Erythroblast (primary cell): ENCODE data around the gene GGACT.
"Not testable (repeated sequence)": the region's sequence is repeated elsewhere in the genome, so short reads cannot be mapped to it uniquely, and the experiment has no call there.

Experiments used
- DNase-seq, 2 experiments: peaks; one replicate each; lab custom pipeline; 2025; lab: John Stamatoyannopoulos, UW
- GATA1 ChIP-seq: IDR thresholded peaks from 2 replicates; pipeline ENCODE4 v1.6.1; 2011; ENCODE audit warnings: low read depth, mild to moderate bottlenecking, control low read depth, low read length, moderate library complexity
- POLR2A ChIP-seq: IDR thresholded peaks from 2 replicates; pipeline ENCODE4 v1.6.1; 2011; ENCODE audit warnings: mild to moderate bottlenecking, low read length

GGACT gene

DNA sequence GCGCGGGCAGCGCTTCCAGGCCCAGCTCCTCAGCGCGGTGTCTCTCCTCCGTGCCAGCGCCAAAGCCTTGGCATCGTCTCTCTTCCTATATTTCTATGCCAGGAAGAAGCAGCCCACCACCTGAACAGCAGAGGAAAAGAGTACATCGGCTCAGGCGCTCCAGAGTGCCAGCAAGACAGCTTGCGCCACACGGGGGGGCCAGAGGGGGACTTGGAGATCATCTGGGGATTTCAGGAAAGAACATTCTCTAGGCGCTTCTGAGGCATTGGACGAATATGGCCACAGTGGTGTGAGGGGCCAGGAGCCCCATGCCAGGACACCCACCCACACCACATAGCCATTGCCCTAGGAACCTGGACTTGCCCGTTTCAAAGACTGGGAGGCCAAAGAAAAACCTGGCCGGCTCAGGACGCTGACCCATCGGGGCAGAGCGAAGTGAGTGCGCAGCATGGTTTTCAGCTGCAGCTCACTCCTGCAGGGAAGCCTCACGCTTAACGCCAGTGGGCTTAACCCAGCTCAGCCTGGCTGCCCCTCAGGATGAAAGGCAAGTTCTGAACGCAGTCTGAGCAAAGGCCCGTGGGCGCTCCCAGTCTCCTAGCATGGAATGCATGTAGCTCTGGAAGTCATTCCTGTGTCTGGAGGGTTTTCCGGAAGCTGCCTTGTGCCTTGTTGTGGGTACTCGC, 62.1 kb downstream of the GGACT start:
- TF ChIP-seq GATA1: no peak
- TF ChIP-seq POLR2A: no peak
- DNase-seq: no peak

GRCh38 chr13:100525453-100526317, 62.9 kb downstream of the GGACT start:
- DNase-seq: no peak
- TF ChIP-seq POLR2A (no peak), GATA1 (no peak)

DNA sequence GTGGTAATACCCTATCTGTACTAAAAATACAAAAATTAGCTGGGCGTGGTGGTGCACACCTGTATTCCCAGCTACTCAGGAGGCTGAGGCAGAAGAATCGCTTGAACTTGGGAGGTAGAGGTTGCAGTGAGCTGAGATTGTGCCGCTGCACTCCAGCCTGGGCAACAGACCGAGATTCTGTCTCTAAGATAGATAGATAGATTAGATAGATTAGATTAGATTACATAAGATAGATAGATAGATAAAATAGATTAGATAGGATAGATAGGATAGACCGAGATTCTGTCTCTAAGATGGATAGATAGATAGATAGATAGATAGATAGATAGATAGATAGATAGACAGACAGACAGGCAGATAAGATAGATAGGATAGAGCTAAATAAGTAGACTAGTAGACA, 63.9 kb downstream of the GGACT start:
- not testable (repeated sequence) for DNase-seq

DNA sequence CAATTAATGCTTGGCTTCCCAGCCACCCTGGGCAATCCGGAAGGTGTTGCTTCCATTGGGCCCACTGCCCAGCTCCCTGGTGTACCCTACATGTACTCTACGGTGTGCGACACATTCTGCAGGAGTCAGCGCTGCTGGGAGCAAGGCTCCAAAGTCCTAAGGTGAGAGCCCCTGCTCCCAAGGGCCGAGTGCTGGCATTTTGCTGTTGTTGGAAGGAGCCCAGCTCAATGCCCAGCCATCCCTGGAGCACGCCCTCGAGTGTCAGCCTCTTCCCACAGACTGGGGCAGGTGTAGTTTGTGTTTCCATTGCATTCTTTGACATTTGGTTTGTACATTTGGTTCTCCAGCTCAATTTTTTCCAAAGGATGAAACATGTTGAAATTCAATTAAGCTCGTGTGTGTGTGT, 64.6 kb downstream of the GGACT start:
- TF ChIP-seq POLR2A: no peak
- TF ChIP-seq GATA1: no peak
- DNase-seq: no peak

DNA sequence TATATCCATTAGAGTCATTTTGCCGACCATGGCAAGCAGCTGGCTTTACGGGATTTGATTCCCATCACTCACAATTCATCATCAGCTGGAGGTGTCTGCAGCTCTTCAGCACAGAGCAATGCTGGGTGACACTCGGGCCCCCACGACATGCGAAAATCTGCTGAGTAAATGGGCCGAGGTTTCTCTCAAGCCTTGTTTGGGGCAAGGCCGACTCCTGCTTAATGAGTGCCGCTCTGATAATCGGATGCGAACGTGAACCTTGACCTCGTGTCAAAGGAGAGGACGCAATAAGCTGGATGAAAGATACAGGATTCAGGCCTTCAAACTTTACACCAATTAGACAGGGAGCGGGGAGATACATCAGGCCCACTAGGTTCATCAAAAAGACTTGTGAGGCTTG, 65.2 kb downstream of the GGACT start:
- TF ChIP-seq POLR2A: no peak
- TF ChIP-seq GATA1: no peak

DNA sequence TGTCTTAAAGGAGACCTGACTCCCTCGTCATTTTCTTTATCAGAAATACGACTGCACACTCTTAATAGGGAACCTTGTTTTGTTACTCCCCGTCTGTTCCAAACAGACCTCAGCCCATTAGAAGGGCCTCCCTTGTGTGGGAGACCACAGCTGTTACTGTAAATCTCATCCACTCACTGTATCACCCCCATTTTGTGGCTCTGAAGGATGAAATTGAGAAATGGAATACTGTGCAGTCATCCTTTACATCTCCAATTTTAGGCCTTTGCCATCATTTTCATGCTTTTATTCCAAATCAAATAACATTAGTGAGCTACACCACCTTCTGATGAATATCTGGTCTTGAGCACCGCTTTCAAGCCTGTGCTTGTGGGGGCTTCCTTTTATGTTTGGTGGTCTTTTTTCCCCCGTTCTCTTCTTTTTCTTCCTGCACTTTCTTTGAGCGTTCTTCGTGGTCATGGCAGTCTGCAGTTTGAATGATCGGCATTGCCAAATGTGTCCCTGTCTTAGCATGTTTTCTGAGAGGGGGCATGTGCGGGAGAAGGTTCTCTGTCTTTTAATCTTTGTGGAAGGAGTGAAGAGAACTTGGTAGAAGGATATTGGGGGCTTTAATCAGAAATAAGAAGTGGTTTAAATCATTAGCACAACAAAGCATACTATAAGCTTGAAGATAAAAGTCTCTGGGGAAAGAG, 65.8 kb downstream of the GGACT start:
- DNase-seq: no peak
- TF ChIP-seq POLR2A: no peak
- TF ChIP-seq GATA1: no peak

More for the DNA sequence above, 65.2 kb downstream of the GGACT start:
- no peak for DNase-seq

GRCh38 chr13:100521851-100522617, 66.6 kb downstream of the GGACT start:
- DNase-seq: no peak
- TF ChIP-seq GATA1 (no peak), POLR2A (no peak)

GRCh38 chr13:100520936-100521850, 67.4 kb downstream of the GGACT start:
- TF ChIP-seq GATA1: no peak
- no peak for TF ChIP-seq POLR2A

GRCh38 chr13:100519626-100520025, 69.0 kb downstream of the GGACT start:
- TF ChIP-seq GATA1 (no peak), POLR2A (no peak)

More at GRCh38 chr13:100520936-100521850, 67.4 kb downstream of the GGACT start:
- DNase-seq: no peak

DNA sequence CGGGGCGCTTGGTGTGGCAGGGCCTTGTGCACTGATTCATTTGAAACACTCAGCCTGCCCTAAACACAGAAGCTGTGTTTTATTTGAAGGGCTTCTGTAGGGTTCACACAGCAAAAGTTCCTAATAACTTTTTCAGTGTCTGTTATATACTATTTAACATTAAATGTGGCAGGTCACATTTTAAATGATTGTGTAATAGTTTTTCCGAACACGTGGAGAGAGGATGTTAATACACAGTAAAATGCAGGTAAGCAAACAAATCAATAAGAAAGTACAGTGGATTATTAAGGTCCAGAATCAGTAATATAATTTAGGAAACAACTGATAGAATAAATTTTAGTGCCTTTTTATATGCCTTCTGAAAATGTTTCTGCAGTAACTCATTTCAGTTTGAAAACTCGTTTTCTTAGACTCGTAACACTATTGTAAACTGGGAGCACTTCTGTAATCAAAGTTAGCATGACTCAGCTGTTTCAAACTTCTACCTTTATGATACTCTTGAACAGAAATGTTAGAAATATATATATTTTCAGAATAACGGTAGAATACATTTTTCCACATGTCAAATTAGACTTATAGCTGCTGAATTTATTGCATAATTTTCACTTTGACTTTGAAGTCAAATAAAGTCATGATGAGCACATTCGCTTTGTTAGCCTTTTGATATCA, 70.1 kb downstream of the GGACT start:
- TF ChIP-seq GATA1 (no peak), POLR2A (no peak)
- DNase-seq: no peak

More at GRCh38 chr13:100519626-100520025, 69.0 kb downstream of the GGACT start:
- DNase-seq: no peak

DNA sequence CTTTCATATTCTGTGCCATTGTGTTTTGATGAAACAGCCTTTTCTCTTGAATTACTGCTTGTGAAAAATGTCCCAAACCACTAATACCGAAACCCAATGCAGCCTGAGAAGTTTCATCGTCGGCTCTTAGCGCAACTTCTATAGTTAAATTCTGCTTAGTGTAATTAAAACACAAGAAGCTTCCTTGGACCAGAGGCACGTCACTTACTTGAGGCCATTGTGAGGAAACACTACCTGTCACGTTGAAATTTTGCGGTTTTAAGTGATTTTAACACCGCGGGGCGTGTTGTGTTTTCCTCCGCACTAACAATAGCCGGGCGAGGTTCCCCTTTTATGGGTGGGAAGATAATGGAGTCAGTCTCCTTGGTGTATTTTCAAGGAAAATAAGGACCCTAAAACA, 70.9 kb downstream of the GGACT start:
- TF ChIP-seq GATA1 (no peak), POLR2A (no peak)
- no peak for DNase-seq

DNA sequence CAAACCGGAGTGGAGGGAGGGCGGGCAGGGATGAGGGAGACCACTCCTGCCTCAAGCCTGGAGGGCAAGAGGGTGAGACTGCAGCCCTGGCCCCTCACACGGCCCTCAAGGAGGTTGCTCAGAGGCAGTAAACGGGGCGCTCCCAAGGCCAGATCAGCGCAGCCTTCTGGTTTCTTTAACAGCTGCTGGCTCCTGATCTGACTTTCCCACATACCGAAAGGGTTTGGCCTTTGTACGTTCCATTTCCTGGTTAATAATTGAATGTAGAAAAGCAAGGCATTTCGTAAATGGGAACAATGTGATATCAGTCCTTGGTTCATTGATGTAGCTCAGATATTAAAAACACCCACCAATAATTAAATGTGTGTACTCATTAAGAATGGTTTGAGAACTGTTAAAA, 71.5 kb downstream of the GGACT start:
- TF ChIP-seq POLR2A: no peak
- no peak for TF ChIP-seq GATA1
- DNase-seq: no peak
